Endothelial cell of hepatic sinusoid (primary cell): ENCODE data around the gene PNPLA7.
"Not testable (repeated sequence)": the region's sequence is repeated elsewhere in the genome, so short reads cannot be mapped to it uniquely, and the experiment has no call there.

Experiments used
- in situ Hi-C: cut with HindIII; loops from 2 replicates; pipeline ENCODE4 v1.10.0; 2017; ENCODE audit warnings: low sequenced_read_pairs

Gene PNPLA7

DNA sequence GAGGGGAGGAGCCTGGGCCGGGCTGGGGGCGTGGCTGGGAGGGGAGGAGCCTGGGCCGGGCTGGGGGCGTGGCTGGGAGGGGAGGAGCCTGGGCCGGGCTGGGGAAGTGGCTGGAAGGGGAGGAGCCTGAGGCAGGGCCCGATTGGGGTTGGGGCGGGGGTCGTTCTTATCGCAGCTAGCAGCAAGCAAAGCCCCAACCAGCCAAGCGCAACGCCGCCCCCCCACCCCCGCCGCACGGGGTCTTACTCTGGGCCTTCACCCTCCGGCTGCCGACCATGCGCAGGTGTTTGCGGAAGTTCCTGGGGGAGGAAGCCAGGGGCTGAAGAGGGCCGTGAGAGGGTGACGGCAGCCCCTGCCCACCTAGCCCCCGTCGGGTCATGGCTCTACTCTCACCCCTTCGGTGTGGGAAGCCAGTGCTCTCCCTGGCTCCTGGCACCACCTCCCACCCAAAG, 96.0 kb downstream of the PNPLA7 start:
- in situ Hi-C loops: no loop called here

DNA sequence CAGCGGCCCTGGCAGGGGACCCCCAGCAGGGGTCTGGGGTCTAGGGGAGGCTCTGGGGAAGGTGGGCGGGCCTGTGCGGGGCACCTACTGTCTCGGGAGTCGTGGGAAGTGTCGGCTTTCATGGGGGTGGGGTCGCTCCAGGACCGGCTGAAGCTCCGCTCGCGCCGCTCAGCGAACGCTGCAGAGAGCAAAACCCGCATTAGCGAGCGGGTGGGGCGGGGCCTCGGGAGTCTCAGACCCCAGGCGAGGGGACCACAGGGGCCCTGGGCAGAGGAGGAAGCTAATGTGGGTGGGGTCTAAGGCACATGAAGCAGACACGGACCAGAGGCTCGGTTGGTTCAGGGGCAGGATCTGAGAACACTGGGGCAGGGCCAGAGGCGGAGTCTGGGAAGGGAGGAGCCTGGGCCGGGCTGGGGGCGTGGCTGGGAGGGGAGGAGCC, 96.5 kb downstream of the PNPLA7 start:
- in situ Hi-C loops: no loop called here

DNA sequence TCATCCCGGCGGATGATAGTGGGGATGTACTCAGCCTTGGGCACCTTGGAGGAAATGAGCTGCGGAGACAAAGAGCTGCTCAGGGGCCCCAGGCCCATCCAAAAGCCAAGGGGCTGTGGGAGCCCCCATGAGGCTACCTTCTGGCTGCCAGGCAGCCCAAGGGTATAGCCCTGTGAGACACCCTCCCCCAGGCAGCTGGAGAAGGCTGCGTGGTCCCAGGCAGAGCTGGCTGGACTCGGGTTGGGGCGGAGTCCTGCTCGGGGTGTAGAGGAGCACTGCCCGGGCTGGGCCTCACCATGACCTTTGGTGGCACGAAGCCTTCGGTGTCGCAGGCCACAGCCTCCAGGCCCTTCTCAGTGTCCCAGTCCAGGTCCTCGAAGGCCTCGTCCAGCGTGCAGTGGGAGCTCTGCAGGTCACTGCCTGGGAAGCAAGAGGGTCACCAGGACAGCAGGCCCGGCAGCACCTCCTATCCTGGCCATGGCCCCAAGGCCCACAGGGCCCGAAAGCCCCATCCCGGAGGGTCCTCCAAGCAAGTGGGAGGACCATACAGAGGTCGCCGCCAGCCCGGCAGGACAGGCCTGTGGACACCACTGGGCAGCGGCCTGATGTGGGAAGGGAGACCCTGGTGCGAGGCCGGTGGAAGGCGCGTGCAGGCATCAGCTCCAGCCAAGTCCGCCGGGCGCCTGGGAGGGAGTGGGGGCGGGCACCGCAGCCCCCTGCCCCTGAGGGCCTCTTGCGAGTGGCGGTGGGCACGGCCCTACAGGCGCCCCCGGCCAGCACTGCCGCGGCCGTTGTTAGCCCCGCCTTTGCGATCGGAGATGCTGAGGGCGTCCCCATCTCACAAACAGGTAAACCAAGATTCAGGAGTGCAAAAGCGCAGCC, 97.2 kb downstream of the PNPLA7 start:
- in situ Hi-C loops: no loop called here

- in situ Hi-C loops: no loop called here
Measured at GRCh38 chr9:137452006-137452760, 98.0 kb downstream of the PNPLA7 start.

DNA sequence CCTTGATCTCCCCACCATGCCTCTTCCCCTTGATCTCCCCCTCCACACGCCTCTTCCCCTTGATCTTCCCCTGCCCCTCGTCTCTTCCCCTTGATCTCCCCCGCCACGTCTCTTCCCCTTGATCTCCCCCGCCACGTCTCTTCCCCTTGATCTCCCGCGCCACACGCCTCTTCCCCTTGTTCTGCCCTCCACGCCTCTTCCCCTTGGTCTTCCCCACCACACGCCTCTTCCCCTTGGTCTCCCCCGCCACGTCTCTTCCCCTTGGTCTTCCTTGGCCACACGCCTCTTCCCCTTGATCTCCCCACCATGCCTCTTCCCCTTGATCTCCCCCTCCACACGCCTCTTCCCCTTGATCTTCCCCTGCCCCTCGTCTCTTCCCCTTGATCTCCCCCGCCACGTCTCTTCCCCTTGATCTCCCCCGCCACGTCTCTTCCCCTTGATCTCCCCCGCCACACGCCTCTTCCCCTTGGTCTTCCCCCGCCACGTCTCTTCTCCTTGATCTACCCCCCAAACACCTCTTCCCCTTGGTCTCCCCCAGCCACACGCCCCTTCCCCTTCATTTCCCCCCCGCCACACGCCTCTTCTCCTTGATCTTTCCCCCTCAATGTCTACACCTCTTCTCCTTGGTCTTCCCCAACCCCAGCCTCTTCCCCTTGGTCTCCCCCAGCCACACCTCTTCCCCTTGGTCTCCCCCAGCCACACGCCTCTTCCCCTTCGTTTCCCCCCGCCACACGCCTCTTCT, 98.8 kb downstream of the PNPLA7 start:
- in situ Hi-C loops: not testable (repeated sequence)

- in situ Hi-C loops: not testable (repeated sequence)
Measured at GRCh38 chr9:137450539-137451222, 99.5 kb downstream of the PNPLA7 start.

- in situ Hi-C loops: no loop called here
Measured at GRCh38 chr9:137449931-137450538, 100.2 kb downstream of the PNPLA7 start.

DNA sequence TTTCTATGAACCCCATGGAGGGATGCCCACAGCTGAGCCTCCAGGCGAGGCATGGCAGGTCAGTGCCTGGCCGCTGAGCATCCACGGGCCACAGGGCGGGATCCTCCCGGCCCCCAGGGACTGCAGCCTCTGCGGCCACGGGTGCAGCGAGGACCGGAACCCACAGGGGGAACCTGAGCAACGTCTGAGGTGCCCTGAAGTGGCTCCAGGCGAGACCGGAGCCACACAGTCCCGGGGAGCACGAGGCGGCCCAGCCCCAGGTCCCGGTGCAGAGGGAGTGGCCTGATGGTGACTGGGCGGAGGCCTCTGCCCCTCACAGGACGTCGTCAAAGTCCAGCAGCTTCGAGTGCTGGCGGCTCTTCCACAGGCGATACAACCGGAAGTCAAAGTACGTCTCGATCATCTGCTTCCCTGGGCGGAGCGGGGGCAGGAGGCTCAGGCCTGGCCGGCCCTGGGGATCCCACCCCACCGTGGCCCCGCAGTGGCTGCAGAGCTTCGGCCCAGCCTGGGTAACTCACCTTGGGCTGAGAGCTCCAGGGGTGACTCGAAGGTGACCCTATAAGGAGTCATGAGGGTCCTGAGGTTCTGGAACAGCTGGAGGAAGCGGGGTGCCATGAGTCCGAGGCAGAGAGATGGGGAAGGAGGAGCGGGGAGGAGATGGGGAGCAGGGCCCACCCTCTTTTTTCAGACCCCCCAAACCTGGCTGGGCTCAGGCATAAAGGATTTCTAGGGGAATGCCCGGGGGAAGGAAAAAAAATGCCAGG, 100.9 kb downstream of the PNPLA7 start:
- in situ Hi-C loops: no loop called here

GRCh38 chr9:137448602-137448962, 101.6 kb downstream of the PNPLA7 start:
- in situ Hi-C loops: no loop called here

GRCh38 chr9:137447722-137448601, 102.2 kb downstream of the PNPLA7 start:
- in situ Hi-C loops: no loop called here

DNA sequence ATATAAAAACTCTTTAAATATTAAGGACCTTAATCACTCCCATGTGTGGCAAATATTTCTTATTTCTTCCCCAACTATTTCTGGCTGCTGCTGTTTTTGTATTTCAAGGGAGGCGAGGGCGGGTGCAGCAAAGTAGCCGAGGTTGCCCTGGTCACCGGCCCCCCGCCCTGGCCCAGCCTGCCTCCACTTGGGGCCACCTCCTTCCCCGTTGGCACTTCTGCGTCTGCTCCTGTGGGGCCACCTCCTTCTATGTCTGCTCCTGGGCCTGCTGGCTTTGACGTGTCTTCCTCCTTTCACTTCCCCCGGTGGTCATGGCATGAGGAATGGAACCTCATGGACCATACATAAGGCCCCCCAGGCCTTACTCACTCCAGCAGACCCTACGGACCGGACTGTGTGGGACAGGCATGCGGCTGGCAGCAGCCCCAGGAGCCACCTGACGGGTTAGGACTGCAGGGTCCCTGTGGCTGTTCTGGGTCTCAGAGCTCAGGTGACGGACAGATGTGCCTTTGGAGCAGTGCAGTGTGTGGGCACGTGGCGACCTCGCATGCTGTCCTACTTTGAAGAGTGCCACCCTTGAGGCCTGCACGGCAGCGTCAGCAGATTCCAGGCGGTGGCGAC, 103.2 kb downstream of the PNPLA7 start:
- in situ Hi-C loops: no loop called here

DNA sequence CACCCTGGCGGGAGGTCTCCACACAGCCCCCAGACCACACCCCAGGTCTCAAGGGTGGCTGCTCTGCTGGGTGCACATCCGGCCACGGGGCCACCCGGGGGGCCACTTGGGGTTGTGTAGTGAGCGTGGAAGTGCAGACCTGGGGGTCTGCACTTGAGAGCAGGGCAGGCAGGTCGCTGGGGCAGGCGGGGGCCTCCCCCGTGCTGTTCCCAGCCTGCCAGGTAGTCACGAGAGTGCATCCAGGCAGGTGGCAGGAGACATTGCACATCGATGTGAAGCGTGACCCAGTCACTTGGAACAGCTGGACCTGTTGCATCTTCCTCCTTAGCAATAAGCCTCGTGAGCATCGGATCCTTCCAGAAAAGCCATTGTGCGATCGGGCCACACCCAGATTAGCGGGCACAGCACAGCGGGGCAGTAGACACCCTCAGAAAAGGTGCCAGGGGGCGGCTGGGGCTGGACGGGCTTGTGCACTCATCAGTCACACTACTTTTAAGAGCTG, 104.2 kb downstream of the PNPLA7 start:
- in situ Hi-C loops: no loop called here

DNA sequence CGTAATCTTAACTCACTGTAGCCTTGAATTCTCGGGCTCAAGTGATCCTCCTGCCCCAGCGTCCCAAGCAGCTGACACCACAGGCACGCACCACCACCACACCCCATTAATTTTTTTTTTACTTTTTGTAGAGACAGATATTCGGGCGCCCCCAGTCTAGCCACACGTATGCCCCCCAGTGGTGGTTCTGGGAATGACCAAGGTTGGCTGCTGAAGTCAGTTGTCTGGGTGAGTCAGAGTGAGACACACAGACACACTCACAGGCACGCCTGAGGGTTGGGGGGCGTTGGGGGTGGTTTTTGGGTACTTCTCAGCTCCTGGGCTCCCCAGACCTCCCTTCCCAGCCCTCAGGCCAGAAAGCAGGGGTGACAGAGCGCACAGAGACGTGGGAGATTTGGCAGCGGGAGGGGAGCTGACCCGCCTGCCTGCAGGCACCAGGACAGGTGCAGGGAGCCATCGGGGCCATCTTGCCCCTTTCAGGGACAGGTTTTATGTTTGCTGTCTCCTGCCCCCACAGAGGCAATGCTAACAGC, 104.9 kb downstream of the PNPLA7 start:
- in situ Hi-C loops: no loop called here

DNA sequence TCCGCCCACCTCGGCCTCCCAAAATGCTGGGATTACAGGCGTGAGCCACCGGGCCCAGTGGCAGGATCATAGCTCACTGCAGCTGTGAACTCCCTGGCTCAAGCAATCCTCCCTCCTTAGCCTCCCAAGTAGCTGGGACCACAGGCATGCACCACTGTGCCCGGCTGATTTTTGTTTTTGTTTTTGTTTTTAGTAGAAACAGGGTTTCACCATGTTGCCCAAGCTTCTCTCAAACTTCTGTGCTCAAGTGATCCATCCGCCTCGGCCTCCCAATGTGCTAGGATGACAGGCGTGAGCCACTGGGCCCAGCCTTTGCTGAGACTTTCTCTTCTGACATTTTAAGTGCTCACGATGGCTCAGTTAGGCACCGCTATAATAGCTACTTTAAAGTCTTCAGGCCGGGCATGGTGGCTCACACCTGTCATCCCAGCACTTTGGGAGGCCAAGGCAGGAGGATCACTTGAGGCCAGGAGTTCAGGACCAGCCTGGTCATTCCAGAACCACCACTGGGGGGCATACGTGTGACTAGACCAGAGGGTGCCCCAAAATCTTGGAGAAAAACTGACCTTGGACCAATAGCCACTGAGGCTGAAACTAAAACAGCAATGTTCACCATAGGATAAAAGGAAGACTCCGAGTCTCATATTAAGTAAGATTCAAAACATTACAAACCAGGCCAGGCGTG, 106.0 kb downstream of the PNPLA7 start:
- in situ Hi-C loops: no loop called here

- in situ Hi-C loops: no loop called here
Measured at GRCh38 chr9:137441935-137442321, 108.3 kb downstream of the PNPLA7 start.

DNA sequence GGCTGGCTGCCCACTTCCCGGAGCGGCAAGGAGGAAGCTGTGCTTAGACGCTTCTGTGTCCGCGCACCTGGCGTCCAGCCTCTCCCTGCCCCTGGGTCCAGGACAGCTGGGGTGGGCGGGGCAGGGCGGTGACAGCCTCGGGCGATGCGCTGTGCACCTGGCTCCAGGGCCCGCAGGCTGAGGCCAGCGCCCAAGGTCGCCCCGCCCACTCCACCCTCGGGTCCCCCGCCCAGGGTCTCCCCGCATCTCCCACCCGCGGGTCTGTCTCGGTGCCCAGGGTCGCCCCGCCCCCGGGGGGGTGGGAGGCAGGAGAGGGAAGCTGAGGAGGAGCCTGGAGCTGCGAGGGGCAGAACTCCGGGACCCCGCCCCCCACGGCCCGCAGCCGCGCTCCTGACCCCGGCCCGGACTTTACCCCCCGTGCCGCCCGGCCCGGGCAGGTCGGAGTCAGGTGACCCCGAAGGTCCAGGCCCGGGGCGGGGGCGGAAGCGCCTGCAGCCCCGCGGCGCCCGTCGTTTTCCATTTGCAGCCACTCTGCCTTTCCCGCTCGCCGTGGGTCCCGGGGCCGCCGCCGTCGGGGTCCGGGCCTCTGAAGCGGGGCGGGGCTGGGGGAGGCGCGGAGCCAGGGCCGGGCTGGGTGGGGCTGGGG, 108.8 kb downstream of the PNPLA7 start, which contains the start of gene ENTPD8:
TSS of gene ENTPD8 (minus strand) at position 69 of the 646 bp plus-strand sequence. CDS start 3,072 bp downstream, outside the sequence.
- in situ Hi-C loops: no loop called here
